ENCODE data around the gene SH2D1B.

SH2D1B gene

DNA sequence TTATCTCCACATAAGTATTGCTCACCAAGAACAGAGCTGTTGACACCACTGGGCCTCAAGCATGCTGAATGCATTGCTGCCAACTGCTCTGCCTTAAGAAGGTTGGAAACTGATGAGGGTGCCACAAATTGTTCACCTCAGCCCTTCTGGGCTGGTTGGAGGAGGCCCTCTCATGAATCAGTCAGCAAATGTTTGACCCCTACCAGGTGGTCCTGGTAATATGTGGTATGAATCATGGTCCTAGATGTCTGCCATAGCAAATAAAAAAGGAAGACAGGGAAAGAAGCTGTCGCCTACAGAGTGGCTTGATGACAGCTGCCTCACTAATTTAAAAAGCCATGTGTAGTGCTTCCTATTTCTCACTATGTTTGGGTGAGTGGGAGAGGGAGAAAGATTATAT is 47.4 kb downstream of the SH2D1B start:
- TF ChIP-seq TAF1 (IDR thresholded peaks at IDR 0.05; ENCODE audit: low read depth) (no peak), TEAD4 (IDR thresholded peaks at IDR 0.05) (no peak), CREB1 (IDR thresholded peaks at IDR 0.05; ENCODE audit: low read depth) (no peak), YY1 (IDR thresholded peaks at IDR 0.05; ENCODE audit: low read depth) (no peak), ZBTB7A (IDR thresholded peaks at IDR 0.05; ENCODE audit: low read depth) (no peak), TCF12 (IDR thresholded peaks at IDR 0.05; ENCODE audit: low read depth) (no peak), EP300 (IDR thresholded peaks at IDR 0.05; ENCODE audit: borderline replicate concordance) (no peak), CEBPB (IDR thresholded peaks at IDR 0.05) (no peak), EGR1 (IDR thresholded peaks at IDR 0.05) (no peak), FOXM1 (IDR thresholded peaks at IDR 0.05; ENCODE audit: borderline replicate concordance, low read depth) (no peak)
- TF ChIP-seq, protein P1, sequence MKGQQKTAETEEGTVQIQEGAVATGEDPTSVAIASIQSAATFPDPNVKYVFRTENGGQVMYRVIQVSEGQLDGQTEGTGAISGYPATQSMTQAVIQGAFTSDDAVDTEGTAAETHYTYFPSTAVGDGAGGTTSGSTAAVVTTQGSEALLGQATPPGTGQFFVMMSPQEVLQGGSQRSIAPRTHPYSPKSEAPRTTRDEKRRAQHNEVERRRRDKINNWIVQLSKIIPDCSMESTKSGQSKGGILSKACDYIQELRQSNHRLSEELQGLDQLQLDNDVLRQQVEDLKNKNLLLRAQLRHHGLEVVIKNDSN (IDR thresholded peaks at IDR 0.05), result no peak
- TF ChIP-seq, protein P2, sequence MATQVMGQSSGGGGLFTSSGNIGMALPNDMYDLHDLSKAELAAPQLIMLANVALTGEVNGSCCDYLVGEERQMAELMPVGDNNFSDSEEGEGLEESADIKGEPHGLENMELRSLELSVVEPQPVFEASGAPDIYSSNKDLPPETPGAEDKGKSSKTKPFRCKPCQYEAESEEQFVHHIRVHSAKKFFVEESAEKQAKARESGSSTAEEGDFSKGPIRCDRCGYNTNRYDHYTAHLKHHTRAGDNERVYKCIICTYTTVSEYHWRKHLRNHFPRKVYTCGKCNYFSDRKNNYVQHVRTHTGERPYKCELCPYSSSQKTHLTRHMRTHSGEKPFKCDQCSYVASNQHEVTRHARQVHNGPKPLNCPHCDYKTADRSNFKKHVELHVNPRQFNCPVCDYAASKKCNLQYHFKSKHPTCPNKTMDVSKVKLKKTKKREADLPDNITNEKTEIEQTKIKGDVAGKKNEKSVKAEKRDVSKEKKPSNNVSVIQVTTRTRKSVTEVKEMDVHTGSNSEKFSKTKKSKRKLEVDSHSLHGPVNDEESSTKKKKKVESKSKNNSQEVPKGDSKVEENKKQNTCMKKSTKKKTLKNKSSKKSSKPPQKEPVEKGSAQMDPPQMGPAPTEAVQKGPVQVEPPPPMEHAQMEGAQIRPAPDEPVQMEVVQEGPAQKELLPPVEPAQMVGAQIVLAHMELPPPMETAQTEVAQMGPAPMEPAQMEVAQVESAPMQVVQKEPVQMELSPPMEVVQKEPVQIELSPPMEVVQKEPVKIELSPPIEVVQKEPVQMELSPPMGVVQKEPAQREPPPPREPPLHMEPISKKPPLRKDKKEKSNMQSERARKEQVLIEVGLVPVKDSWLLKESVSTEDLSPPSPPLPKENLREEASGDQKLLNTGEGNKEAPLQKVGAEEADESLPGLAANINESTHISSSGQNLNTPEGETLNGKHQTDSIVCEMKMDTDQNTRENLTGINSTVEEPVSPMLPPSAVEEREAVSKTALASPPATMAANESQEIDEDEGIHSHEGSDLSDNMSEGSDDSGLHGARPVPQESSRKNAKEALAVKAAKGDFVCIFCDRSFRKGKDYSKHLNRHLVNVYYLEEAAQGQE (IDR thresholded peaks at IDR 0.05; ENCODE audit: low read depth), result no peak

DNA sequence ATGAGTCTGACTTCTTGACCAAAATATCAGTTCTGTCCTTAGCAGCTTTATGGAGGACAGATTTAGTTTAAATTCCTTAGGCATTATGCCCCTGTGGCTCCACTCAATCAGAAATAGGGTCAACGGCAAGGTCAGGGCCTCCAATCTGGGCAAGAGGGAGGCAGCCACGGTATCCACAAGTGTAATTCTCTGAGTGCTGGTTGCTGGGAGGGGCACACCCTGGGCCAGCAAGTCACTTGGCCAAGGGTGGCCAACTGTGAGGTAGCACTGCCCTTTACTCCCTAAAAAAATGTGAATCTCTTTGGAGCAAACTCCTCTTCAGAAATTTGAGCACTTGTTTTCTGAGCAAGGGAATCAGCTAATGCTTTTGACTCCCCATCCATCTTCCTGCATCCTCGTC is 48.1 kb downstream of the SH2D1B start:
- TF ChIP-seq ZBTB7A (IDR thresholded peaks at IDR 0.05; ENCODE audit: low read depth) (no peak), CEBPB (IDR thresholded peaks at IDR 0.05) (no peak), TEAD4 (IDR thresholded peaks at IDR 0.05) (no peak), FOXM1 (IDR thresholded peaks at IDR 0.05; ENCODE audit: borderline replicate concordance, low read depth) (no peak), EGR1 (IDR thresholded peaks at IDR 0.05) (no peak), NFIC (IDR thresholded peaks at IDR 0.05) (no peak)

DNA sequence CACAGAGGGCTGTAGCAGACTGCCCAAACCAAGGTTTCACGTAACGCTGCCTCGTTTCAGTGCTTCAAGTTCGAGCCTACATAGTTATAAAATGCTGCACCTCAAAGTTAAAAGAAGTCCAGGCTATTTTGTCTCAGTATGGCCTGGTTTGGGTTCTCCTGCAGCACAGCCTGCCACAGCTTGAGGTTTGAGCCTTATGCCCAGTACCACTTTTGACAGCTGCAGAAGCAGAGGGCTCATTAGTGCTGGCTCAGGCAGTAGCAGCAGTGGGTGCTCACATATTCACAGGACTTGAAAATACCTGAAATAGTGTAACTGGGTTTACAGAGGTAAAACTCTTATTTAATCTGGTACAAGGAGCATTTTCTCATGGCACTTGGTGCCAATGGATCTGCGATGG is 50.6 kb downstream of the SH2D1B start:
- TF ChIP-seq ZBTB7A (IDR thresholded peaks at IDR 0.05; ENCODE audit: low read depth) (no peak), TCF12 (IDR thresholded peaks at IDR 0.05; ENCODE audit: low read depth) (no peak), NFIC (IDR thresholded peaks at IDR 0.05) (no peak), TAF1 (IDR thresholded peaks at IDR 0.05; ENCODE audit: low read depth) (no peak), FOXM1 (IDR thresholded peaks at IDR 0.05; ENCODE audit: borderline replicate concordance, low read depth) (no peak), TEAD4 (IDR thresholded peaks at IDR 0.05) (no peak)
- TF ChIP-seq, protein P2 (IDR thresholded peaks at IDR 0.05; ENCODE audit: low read depth), result no peak
- TF ChIP-seq, protein P1 (IDR thresholded peaks at IDR 0.05), result no peak

DNA sequence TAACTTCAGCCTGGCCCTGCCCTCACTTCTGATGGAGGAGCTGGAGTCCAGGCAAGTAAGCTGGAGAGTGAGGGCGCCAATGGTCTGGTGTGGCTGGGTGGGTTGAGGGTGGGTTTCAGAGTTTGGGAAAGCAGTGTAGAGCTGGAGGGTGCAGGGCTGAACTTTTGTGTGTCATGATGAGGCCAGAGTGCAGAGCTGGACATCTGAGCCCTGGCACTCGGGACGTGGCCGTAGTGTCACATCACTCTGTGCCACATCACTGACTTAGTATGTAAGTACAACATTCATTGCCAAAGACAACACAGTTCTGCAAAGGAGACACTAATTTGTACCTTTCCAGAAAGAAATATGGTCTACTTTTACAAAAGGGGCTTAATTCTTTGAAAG is 51.1 kb downstream of the SH2D1B start:
- TF ChIP-seq RAD21 (IDR thresholded peaks at IDR 0.05; ENCODE audit: low read depth), result no peak
- TF ChIP-seq, protein P2 (IDR thresholded peaks at IDR 0.05; ENCODE audit: low read depth), result no peak
- no peak for TF ChIP-seq FOXM1 (IDR thresholded peaks at IDR 0.05; ENCODE audit: borderline replicate concordance, low read depth)
- no peak for TF ChIP-seq YY1 (IDR thresholded peaks at IDR 0.05; ENCODE audit: low read depth)
- no peak for TF ChIP-seq NFIC (IDR thresholded peaks at IDR 0.05)
- TF ChIP-seq TAF1 (IDR thresholded peaks at IDR 0.05; ENCODE audit: low read depth), result no peak
- no peak for TF ChIP-seq CREB1 (IDR thresholded peaks at IDR 0.05; ENCODE audit: low read depth)
- no peak for TF ChIP-seq TEAD4 (IDR thresholded peaks at IDR 0.05)
- TF ChIP-seq TCF12 (IDR thresholded peaks at IDR 0.05; ENCODE audit: low read depth), result no peak
- TF ChIP-seq ZBTB7A (IDR thresholded peaks at IDR 0.05; ENCODE audit: low read depth), result no peak
- no peak for TF ChIP-seq EGR1 (IDR thresholded peaks at IDR 0.05)
- no peak for TF ChIP-seq CEBPB (IDR thresholded peaks at IDR 0.05)
- TF ChIP-seq, protein P1 (IDR thresholded peaks at IDR 0.05), result no peak
- TF ChIP-seq EP300 (IDR thresholded peaks at IDR 0.05; ENCODE audit: borderline replicate concordance), result no peak
- TF ChIP-seq, protein P3, sequence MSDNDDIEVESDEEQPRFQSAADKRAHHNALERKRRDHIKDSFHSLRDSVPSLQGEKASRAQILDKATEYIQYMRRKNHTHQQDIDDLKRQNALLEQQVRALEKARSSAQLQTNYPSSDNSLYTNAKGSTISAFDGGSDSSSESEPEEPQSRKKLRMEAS (IDR thresholded peaks at IDR 0.05), result no peak
